GM18517 (cell line): Measurements from ENCODE around the gene KRT9.
"Not testable (repeated sequence)": the region's sequence is repeated elsewhere in the genome, so short reads cannot be mapped to it uniquely, and the experiment has no call there.

ENCODE experiments used
- ATAC-seq: cut with Tn5 transposase; IDR thresholded peaks from one replicate; pipeline ENCODE4 v1.9.1; 2021; ENCODE audit warnings: mild to moderate bottlenecking, moderate library complexity; ENCODE audit not compliant: unreplicated experiment

Gene KRT9

DNA sequence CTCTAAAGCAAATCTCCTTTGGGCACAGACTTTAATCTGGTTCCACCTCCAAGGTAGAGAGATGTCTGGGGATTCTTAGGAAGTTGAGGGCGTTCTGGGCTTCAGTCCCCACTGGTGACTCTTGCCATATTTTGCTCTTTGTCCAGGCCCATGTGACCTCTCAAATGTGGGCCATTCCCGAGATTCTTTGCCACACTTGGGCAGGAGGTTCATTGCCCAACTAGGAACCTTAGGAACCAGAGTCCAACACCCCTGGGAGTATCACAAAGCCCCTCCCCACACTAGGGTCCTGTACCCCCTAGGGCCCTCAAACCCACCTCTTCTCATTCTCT is 8.4 kb upstream of the KRT9 start:
- ATAC-seq: no peak

DNA sequence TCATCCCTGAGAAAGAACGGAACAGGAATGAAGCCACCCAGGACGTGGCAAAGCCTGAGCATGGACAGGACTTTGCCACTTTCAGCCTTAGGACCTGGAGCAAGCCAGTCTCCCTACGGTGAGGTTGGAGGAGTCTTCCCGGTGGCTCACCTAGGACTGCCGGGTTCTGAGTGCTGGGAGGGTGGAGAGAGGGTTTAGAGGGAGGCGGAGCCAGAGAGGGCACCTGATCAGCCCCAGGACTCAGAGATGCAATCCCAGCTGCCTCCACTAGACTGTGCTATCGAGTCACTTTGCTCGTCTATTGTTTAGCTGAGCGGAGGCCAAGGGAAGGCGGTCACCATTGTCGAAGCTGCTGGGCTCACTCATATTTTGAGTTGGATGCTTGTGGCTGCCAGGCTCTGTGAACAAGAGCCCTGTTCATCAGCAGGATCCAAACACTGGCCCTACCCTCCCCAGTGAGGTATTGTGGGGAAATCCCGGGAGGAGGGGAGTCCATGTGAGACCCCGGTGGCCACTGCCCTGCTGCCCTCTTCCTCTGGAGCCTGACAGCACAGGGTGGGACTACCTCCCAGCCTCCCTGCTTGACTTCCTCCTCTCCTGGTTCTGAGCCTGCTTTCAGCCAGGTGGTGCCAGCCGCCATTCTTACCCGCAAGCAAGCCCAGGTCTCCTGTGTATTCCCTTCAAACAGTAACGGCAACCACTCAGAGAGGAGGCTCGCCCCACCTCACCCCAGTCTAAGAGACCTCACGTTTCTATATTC is 7.8 kb upstream of the KRT9 start:
- no peak for ATAC-seq

DNA sequence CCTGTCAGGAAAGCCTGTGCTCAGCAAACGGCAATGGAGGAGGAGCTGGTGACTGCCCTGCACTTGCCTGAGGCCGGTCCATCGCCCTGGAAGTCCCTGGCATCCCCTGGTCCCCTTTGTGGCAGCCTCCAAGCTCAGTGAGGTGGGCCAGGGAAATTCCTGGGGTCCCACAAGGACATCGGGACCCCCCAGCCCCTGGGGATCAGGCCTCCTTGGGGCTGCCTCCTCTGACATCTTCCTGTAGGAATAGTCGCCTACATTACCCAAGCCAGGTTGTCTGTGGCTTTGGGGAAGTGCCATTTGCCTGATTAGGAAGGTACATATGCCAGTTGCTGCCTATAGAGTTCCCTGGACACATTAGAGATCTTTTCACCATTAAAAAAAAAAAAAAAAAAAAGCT is 7.1 kb upstream of the KRT9 start:
- no peak for ATAC-seq

DNA sequence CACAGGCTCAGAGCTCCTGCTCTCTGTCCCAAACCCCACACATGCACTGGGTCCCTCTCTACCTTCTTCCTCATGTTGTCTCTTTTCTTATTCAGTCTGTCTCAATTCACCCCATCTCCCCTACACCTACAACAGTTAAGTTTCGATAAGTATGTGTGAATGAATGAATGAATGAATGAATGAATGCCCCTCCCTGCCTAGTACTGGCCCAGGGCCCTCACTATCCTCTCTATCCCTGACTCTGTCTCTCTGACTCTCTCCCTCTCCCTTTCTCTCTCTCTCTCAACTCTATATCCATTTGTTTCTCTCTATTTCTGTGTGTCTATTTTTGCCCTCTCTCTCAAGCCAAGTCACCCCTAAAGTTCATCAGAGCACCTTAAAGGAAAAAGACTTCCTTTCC is 6.7 kb upstream of the KRT9 start:
- ATAC-seq: no peak

DNA sequence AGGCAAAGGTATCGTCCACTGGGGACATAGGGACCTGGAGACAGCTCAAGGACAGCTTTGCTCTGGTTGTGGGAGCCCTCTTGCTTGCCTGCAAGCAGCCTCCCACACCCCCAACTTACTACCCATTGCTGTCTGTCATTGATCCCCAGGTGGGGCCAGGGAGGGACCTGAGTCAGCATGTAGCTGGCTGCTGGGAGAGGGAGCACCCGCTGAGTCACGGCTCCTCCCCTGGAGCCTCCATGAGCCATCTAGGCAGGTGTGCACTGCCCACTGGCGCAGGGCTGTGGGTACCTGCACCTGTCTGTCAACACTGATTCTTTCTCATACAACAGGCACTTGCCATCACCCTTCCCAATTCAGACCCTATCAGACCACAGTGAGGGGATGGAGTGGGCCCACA is 4.9 kb upstream of the KRT9 start:
- ATAC-seq: not testable (repeated sequence)

DNA sequence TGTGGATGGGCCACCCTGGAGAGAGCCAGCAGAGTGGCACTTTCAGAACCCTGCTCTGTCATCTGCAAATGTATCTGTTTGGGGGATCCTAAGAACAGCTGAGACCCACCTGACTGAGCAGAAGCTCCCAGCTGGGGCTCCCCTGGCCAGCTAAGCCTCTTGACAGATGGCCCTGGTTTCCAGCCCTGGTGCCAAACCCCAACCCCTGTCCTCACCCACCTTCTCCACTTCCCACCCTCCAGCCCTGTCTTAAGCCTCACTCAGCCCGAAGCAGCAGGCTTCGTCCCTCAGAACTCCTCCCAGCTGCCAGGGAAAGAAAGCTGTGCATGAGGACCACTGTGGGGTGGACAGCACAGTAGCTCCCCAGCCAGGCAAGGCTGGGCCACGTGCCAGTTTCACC is 3.5 kb upstream of the KRT9 start:
- no peak for ATAC-seq

DNA sequence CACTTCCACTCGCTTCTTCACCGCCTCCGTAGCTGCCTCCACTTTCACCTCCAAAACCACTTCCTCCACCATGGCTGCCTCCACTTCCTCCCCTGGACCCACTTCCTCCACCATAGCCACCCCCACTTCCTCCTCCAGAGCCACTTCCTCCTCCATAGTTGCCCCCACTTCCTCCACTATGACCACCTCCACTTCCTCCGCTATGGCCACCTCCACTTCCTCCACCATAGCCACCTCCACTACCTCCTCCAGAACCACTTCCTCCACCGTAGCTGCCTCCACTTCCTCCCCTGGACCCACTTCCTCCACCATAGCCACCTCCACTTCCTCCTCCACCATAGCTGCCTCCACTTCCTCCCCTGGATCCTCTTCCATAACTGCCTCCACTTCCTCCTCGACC is 4.5 kb downstream of the KRT9 start:
- no peak for ATAC-seq

DNA sequence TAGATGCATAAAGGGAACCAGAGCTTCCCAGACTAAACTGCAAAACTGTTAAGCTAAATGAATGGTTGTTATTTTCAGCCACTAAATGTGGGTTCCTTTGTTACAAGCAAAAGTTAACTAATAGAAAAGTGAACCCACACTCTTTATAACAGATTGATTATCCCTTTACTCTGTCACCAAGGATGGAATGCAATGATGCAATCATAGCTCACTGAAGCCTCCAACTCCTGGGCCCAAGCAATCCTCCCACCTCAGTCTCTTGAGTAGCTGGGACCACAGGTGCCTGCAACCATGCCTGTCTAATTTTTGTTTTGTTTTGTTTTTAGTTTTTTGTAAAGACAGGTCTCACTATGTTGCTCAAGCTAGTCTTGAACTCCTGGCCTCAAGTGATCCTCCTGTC is 6.5 kb downstream of the KRT9 start:
- ATAC-seq: no peak

DNA sequence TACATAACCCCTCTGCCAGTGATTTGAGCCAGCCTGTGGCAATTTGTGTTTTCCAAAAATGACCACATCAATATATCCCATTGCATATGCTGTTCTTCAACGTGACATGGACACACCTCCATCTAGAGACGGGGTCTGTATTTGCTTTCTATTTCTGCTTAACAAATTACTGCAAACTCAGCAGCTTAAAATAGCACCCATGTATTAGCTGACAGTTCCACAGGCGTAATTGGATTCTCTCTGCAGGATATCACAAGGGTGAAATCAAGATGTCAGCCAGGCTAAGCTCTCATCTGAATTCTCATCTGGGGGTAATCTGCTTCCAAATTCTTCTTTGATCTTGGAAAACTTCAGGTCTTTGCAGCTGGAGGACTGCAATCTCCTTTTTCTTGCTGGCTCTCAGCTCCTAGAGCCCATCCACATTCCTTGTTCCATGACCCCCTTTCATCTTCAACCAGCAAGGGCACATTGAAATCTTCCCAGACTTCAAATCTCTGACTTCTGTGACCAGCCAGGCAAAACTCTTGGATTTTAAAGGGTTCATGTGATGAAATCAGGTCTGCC is 8.2 kb downstream of the KRT9 start:
- ATAC-seq: no peak

DNA sequence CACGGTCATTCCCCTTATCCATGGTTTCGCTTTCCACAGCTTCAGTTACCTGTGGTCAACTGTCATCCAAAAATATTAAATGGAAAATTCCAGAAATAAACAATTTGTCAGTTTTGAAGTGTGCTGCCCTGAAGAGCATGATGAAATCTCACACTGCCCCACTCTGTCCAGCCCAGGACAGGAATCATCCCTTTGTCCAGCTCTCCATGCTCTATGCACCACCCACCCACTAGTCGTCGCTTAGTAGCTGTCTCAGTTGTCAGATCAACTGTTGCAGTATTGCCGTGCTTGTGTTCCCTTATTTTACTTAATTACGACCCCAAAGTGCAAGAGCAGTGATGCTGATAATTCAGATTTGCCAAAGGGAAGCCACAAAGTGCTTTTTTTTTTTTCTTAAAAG is 10.3 kb downstream of the KRT9 start:
- no peak for ATAC-seq

DNA sequence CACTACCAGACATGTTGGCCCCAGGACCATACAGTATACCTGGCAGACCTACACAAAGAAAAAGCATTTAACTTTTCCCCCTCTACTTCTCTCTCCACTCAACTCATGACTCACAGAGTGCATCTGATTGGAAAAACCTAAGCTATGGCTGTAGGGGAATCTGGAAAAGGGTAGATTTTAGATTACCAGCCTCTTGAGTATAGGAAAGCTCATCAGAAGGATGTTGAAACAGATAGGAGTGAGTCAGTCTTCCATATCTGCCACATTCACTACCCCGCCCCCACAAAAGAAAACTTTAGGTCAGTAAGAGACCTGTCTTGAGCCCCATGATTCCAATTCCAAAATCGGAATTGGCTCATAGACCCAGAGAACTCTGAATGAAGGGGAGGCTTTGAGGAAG is 12.3 kb downstream of the KRT9 start:
- no peak for ATAC-seq

DNA sequence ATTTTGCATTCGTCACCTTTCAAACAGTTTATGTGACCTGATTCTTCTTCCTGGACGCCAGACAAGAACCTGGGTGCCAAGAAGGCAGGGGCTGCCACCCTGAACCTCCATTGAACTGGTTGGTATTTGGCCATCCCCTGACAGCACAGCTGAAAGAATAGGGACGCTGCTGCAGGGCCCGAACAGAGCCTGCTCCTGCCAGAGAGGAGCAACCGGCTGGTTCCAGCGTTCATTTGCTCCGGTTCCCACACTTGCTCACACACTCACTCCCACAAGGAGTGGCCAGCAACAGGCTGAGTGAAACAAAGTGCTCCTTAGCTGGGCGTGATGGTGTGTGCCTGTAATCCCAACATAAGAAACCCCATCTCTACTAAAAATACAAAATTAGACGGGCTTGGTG is 14.9 kb downstream of the KRT9 start:
- no peak for ATAC-seq

DNA sequence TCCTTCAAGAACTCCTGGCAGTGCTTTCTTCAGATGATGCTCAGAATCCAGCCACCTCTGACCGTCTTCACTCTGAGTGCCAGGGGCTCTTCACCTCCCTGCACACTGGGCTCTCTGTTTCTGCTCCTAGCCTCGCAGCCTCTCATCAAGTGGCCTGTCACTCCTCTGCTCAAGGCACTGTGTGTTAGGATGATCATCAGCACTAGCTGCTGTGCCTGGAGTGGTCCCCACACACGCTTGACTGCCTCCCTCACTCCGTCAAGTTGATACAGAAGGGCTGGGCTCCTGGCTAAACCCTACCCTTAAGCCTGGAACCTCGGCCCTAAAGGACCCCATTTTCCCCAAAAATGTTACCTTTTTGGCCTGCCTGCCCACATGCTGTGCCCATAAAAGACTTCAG is 15.6 kb downstream of the KRT9 start:
- ATAC-seq: no peak

DNA sequence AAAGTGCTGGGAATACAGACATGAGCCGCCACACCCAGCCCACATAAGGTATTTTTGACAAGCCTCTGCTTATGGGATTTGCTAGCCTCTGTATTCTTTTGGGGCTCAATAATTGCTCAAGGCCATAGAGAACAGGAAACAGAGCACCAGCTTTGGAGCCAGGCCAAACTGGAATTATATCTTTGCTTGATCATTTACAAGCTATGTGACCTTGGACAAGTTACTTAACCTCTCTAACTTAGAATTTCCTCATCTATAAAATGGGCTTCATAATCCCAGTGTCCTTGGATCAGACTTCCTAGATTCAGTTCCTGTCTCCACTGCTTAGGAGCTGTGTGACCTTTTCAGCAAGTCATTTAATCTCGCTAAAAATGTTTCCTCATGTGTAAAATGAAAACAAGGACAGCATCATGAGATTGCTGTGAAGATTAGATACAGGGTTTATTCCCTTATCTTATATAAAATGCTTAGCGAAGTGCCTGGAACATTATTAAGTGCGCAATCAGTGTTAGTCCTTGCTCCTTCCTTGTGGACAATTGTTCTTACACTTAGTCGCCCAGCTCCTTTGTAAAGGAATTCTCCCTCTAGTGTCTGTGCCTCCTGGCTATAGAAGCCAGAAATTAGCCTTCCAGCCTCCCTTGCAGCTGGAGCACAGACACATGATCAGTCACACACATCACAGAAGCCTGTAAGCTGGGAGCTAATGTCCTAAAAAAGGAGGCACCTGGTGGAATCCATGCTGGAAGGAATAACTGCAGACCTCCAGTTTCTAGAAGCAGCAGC is 16.6 kb downstream of the KRT9 start:
- ATAC-seq: no peak

DNA sequence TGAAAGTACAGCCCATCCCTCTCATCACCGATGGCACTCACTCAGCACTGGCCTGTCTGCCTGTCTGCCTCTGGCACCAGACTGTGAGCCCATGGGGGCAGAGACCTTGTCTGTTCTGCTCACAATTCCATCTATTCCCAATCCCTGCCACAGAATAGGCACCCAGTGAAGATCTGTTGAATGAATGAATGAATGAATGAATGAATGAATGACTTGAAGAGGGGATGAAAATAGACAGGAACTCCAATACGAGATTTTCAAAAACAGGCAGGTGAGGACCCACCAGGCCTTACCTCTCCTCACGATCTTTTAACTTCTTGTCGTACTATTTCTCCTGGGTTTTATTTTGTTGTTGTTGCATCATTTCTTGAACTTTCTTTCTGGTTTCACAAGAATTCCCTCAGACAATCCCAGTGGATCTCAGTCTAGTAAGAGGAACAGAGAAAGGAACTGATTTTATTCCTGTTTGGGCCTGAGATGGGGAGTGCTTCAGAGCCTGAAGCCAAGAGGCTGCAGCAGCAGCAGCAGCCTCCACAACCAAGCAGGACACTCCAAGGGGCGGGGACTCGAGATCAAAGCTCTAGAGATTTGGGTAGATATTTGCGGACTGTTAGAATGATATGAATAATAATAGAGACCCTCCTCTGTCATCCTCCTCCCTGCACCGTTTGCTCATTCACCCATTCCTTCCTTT is 17.7 kb downstream of the KRT9 start:
- ATAC-seq: no peak

DNA sequence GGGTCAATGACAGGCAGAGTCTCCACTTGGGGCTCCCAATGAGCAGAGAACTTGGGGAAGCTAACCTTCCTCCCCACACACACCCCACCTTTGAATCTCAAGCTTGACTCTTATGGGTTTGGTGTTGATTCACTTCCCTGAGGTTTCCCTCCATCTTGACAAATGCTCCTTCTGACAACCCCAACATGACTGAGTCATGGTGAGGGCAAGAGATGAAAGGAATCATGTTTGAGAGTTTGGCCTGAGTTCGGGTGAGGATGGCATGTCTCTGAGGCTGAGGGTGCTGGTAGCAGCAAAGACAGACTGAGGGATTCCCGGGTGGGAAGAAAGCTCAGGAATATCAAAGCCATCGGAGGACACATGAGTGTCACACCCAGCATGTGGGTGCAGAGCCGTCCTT is 18.7 kb downstream of the KRT9 start:
- ATAC-seq: no peak

DNA sequence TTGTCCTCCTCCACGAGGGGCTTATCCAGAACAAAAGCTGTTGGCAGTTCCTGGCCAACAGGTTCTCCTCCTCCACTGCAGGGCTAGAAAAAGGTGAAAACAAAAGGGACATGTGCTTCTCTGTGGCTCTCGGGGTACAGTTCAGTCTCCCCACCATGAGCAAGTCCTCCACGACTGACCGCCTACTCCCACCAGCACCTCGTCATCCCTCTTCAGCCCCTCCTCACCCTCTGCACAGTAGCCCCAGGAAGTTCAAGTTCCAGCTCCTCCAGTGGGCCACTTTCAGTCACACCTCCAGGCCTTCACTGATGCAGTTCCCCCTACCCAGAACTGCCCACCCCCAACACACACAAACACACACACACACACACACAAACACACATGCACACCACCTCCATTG is 19.4 kb downstream of the KRT9 start:
- ATAC-seq: no peak

DNA sequence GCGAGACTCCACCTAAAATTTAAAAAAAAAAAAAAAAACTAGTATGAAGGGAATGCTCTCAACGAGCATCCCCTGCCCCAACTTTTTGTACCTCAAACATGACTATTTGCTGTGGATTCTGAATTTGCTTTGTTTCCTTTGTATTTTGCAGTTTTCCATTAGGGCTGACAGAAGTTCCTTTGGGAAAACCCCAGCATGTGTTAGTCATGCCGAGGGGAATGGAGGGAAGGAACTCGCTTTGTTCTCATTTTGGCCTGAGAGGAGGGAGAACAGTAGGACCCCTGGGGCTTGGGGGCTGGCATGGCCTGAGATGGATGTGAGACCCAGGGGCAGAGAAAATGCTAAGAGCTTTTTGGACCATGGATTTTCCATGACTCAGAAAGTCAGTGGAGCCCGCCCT is 20.5 kb downstream of the KRT9 start:
- no peak for ATAC-seq

DNA sequence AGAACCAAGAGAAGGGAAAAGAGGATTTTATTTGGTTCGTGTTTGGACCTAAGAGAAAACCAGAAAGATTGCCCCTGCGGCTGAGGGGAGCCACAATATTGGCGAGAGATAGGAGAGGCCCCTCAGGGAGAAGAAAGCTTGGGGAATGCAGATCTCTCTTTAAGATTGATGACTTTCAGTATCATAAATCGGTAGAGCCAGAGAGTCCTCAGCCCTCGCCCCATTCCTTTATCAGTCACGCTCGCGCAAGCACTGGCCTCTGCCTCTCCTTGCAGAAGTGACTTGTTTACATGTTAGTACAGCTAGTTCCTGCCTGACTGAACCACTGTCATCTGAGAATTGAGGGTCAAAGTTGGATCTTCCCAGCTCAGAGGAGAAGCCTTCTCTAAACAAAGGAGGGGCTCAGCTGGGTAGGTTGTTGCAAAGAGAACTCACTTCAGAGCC is 22.2 kb downstream of the KRT9 start:
- no peak for ATAC-seq

DNA sequence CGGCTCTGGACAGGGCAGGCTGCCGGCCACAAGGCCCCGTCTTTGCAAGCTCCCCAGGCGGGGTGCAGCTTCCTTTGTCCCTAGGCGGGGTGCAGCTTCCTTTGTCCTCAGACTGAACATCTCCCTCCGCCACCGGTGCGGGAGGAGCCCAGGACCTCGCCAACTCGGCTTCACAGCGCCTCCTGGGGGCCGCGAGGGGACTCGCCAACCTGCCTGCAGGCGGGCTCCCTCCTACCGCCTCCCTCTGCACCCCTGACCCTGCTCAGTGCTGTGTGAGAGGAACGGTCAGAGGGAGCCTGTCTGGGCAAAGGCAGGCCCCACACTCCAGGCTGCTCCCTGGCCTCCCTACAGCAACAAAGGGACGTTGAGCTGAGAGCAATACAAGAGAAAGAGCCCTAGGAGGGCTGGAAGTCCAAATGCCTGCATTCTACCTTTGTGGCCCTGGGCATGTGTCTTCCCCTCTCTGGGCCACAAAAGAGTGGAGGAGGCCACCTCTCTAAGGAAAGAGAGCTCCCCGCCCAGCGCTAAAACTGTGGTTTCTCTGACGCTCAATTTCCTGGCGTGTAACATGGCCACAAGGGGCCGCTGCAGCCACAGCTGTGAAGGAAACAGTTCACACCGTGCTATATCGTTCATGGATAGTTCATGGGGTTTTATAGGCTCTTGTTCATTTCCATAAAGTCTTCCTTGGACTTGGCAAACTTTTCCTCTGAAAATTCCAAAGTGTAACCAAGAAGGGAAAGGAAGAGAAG is 22.8 kb downstream of the KRT9 start:
- ATAC-seq: no peak
